ENCODE measurements around the gene CEACAM21.
A peak's percentile ranks its signal among the peaks of the same experiment; 100 is the strongest.
"Not testable (repeated sequence)": the region's sequence is repeated elsewhere in the genome, so short reads cannot be mapped to it uniquely, and the experiment has no call there.

CEACAM21 gene

GRCh38 chr19:41549884-41550283 is 26.1 kb upstream of the CEACAM21 start:
- no peak for DNase-seq (ENCODE audit: low read depth in 3 of 3)

GRCh38 chr19:41551212-41551610 is 24.8 kb upstream of the CEACAM21 start:
- no peak for DNase-seq (ENCODE audit: low read depth in 3 of 3)

DNA sequence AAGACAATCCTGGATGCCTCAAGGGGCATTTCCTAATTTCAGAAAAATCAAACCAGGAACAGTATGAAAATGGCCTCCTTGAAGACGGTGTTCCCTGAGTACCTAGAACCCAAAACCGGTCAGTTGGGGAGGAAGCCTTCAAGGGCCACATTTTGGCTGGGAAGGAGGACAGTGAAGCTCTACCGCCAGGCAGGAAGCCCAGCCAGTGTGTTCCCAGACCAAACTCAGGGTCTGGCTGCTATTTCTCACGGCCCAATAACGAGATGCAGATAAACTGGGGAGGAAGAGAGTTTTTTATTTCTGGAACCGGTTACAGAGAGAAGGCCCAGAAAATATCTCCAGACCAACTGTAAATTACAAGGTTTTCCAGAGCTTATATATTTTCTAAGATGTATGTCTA is 24.3 kb upstream of the CEACAM21 start:
- no peak for DNase-seq (ENCODE audit: low read depth in 3 of 3)

DNA sequence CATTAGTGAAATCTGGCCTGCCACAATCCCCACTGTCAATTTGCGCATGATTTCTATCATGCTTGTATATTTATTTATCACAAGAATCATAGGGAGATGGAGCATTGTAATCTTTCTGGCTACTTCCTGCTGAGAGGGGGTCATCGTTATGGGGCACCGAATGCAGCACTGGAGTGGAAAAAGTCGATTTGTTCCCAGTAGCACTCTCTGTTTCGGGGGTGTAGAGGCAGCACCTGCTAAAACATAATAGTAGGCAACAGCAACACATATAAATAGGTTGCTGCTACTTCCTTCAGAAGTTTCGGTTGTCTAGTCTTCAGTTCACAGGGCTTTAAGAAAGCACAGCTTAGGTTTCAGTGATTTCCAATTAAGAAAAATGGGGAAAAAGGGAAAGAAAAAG is 23.4 kb upstream of the CEACAM21 start:
- no peak for DNase-seq (ENCODE audit: low read depth in 3 of 3)

DNA sequence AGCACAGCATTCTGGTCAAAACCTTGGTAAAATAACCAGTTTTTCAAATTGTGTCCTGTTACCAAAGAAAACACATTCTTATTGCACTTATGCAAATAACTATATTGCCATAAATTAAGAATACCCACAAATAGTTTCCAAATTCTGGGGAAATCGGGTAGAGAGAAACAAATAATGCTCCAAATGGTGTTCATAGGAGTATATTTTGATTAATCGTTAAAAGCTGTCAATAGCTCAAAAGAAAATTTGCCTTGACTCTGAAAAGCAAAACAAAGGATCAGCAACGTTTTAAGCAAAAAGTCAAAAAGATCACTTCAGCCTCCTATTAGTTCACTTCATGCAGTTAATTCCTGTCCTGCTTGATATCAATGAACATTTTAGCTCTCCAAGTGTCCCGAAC is 22.2 kb upstream of the CEACAM21 start:
- no peak for DNase-seq (ENCODE audit: low read depth in 3 of 3)

- DNase-seq (ENCODE audit: low read depth in 3 of 3), result no peak
These were observed 21.1 kb upstream of the CEACAM21 start for GRCh38 chr19:41554907-41555306.

- no peak for DNase-seq (ENCODE audit: low read depth in 3 of 3)
These were observed 20.2 kb upstream of the CEACAM21 start for GRCh38 chr19:41555748-41556147.

DNA sequence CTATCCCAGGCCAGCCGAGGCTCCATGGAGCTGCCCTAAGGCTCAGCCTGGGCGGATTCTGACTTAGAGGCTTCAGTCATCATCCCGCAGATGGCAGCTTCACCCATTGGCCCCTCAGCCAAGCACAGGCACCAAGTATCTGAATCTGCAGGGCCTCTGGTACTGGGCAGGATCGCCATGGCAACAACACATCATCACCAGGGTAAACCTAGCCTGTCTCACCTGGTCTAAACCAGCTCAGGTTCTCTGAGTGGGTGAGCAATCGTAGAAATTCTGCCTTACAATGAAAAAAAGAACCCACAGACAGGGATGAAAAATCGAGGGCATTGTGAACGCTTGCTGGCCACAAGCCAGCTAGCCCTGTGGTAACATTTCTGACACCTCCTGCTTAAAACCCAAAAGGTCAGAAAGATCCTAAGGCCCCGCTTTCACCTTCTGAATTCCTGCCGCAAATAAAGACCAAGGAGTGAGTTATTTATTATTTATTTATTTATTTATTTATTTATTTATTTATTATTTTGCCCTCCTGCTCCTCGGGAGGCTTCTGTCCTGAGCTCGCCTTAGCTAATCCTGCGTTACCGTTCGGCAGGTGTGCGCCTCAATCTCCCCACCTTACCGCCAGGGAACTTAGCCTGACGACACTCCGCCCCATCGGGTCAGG is 12.0 kb upstream of the CEACAM21 start:
- DNase-seq (ENCODE audit: low read depth in 3 of 3), result no peak

DNA sequence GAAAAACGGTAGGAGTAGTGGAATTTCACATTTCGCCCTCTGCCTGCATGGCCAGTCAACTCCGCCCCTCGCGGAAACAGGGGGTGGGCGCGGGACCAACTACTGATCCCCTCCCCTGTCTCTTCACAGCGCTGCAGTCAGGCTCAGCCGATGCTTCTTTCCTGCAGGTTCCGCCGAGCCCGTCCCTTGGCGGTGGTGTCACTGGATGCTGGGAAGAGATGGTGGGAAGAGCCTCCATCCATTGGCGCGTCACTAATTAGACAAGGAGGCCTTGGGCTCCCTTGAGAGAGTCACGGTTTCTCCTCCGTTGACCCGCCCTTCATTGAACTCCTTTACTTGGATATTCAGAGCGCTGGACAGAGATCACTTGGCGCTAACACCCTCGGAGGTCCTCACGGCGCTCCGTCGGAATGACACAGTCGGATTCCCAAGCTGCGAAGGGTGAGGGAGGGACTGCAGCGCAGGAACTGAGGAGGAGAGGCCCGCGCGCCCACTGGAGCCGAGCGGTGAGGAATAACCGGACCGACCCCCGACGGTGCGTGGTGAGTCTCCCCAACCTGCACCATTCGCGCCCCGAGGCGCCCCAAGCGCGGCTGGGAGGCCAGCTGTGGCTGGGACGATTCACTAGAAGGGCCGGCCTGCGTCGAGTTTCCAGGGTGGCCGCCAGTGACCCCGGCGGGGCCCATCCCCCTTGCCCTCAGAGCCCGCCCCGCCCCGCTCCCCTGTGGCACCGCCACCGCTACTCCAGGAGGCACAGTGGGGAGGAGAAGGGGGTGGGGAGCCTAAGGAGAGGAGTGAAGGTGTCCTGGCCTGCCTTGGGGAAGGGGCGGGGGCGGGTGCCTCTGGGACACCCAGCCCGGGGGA is 11.2 kb upstream of the CEACAM21 start:
- DNase-seq (ENCODE audit: low read depth in 3 of 3), result no peak

DNA sequence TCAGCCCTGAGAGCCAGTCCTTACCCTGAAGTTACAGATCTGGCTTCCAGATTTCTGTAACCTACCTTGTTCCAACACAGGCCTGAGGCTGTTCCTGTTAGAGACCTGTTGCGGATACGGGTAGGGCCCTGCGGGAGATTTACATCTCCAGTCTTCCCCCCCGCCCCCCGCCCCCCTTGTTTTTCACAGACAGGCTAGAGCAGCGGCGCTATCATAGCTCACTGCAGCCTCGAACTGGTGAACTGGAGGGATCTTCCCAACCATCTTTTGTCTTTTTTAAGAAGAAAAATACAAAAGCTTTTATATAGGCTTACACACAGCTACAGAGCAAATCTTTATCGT is 10.6 kb upstream of the CEACAM21 start:
- no peak for DNase-seq (ENCODE audit: low read depth in 3 of 3)

- no peak for DNase-seq (ENCODE audit: low read depth in 3 of 3)
These were observed 10.0 kb upstream of the CEACAM21 start for GRCh38 chr19:41566001-41566400.

DNA sequence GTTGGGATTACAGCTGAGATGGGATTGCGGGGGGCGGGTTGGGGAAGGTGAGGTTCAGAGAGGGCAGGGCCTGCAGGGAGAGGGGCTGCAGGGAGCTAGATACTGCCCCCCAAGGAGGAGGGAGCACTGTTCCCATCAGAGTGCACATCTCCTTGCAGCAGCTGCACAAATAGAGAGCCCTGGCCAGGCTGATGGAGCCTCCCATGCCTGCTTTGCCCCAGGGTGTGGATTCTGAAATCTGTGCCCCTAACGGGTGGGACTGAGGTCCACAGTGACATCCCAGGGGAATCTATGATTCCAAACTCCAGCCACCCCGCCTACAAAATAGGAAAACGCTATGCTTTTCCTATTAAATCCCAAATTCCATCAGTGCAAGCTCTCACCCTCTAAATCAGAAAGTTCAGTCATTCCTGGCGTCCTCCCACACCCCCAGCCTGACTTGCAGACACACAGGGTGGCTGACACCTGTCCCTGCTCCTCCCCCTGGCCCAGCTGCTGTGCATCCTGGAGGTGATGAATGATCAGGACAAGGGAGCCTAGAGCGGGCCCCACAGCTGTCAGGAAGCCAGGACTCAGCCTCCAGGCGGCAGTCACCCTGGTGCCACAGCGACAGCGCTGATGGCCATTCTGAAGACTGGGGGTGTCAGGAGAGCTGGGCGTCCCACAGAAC is 6.3 kb upstream of the CEACAM21 start:
- no peak for DNase-seq (ENCODE audit: low read depth in 3 of 3)

- no peak for DNase-seq (ENCODE audit: low read depth in 3 of 3)
These were observed 5.8 kb upstream of the CEACAM21 start for GRCh38 chr19:41570179-41570578.

DNA sequence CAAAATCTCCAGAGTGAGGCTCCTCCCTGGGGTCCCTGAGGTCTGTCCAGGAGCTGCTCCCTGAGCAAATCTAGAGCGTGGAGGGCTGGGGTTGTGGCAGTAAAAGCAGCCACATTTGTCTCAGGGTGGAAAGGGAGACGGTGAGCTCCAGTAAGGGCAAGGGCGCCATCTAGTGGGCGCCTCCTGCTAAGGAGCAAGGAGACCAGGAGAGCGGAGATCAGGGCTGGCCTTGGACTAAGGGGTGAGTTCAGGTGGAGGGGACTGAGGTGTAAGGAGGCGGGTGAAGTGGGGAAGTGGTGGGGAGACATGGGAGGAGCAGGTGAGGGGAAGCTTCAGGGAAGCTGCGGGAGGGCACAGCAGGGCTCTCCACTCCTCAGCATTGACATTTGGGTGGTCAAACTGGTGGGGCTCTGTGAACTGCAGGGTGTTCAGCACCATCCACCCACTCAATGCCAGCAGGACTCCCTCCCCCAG is 5.3 kb upstream of the CEACAM21 start:
- DNase-seq (ENCODE audit: low read depth in 3 of 3), result peak; percentile 77 to 78 (median 78)

GRCh38 chr19:41577144-41577830 is 1.3 kb downstream of the CEACAM21 start:
- DNase-seq (ENCODE audit: low read depth in 3 of 3), result no peak

DNA sequence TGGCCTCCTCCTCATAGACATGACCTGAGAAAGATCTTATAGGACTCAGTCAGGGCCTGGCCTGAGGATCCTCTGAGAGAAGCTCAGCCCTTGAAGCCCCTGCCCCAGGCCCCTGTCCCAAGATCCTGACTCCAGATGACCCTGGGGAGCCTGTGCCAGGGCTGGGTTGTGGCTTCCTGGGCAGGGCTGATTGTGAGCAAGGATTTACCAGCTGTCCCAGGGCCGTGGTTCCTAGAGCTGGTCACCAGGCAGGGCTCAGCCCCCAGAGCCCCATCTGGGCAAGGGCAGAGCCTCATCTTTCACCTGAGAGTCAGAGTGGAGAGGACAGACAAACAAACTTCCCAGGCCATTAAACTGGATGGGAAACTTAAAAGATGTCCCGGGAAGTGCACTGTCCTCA is 1.9 kb downstream of the CEACAM21 start:
- no peak for DNase-seq (ENCODE audit: low read depth in 3 of 3)

- DNase-seq (ENCODE audit: low read depth in 3 of 3), result no peak
These were observed 2.9 kb downstream of the CEACAM21 start for GRCh38 chr19:41578886-41579285.

DNA sequence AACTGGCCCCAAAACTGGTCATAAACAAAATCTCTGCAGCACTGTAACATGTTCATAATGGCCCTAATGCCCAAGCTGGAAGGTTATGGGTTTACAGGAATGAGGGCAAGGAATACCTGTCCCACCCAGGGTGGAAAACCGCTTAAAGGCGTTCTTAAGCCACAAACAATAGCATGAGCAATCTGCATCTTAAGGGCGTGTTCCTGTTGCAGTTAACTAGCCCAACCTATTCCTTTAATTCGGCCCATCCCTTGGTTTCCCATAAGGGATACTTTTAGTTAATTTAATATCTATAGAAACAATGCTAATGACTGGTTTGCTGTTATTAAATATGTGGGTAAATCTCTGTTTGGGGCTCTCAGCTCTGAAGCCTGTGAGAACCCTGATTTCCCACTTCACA is 5.1 kb downstream of the CEACAM21 start:
- DNase-seq (ENCODE audit: low read depth in 3 of 3), result not testable (repeated sequence)

DNA sequence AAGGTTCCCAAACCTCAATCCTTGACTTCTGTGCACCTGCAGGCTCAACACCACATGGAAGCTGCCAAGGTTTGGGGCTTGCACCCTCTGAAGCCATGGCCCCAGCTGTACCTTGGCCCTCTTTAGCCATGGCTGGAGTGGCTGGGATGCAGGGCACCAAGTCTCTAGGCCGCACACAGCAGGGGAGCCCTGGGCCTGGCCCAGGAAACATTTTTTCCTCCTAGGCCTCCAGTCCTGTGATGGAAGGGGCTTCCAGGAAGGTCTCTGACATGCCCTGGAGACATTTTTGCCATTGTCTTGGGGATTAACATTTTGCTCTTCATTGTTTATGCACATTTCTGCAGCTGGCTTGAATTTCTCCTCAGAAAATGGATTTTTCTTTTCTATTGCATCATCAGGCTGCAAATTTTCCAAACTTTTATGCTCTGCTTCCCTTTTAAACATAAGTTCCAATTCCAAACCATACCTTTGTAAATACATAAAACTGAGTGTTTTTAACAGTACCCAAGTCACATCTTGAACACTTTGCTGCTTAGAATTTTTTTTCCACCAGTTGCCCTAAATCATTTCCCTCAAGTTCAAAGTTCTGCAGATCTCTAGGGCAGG is 6.7 kb downstream of the CEACAM21 start:
- not testable (repeated sequence) for DNase-seq (ENCODE audit: low read depth in 3 of 3)

DNA sequence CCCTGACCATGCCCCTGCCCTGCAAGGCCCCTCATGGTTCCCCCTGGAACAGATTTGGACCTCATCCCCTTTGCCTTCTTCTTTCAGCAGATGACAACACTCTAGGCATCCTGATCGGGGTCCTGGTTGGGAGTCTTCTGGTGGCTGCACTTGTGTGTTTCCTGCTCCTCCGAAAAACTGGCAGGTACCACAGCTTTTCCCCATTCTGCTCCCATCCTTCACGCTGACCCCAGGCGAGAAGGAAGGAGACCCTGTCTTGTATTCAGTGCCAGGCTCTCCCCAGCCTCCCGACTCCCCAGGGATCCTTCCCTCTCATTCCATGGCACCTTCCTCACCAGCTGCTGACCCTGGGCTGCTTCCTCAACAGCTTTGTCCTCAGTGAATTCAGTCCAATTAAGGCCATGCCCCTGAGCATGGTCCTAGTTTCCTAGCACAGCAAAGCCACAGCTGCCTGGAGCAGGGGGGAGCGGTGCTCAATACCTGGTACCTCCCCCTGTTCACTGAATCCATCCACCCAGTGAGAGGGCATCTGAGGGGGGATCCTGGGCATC is 8.4 kb downstream of the CEACAM21 start:
- DNase-seq (ENCODE audit: low read depth in 3 of 3), result no peak

DNA sequence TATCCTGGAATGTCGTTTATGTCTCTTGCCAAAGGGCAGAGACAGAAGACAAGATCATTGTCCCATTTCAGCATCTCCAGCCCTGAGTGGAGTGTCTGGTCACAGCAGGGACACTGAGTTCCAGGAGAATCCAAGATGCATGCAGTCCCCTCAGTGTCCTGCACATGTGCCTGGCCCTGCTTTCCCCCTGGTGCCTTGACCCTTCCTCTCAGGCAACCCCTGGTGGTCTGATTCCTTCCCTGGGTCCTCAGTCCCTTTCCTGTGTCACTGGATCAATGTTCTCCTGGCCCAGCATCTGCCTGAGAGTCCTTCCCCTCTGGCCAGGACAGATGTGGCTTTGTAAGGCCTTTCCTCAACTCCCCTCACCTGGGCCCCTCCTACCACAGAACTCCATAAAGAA is 9.0 kb downstream of the CEACAM21 start:
- DNase-seq (ENCODE audit: low read depth in 3 of 3), result no peak
